GM12875 (cell line): Measurements from ENCODE around the gene MEF2B.

ENCODE experiments used
- H3K4me3 ChIP-seq: one replicate; pipeline ENCODE4 v1.5.1; 2011; ENCODE audit warnings: low read depth, low read length, control low read depth
- TF ChIP-seq, protein P1 (sequence below): IDR thresholded peaks from 2 replicates; pipeline ENCODE4 v1.5.1; 2011; ENCODE audit warnings: low read depth, mild to moderate bottlenecking, control low read depth, inconsistent platforms, low read length, moderate library complexity, borderline replicate concordance; ENCODE audit not compliant: insufficient read depth

Gene MEF2B

GRCh38 chr19:19122902-19123301, 47.2 kb downstream of the MEF2B start:
- TF ChIP-seq, protein P1, sequence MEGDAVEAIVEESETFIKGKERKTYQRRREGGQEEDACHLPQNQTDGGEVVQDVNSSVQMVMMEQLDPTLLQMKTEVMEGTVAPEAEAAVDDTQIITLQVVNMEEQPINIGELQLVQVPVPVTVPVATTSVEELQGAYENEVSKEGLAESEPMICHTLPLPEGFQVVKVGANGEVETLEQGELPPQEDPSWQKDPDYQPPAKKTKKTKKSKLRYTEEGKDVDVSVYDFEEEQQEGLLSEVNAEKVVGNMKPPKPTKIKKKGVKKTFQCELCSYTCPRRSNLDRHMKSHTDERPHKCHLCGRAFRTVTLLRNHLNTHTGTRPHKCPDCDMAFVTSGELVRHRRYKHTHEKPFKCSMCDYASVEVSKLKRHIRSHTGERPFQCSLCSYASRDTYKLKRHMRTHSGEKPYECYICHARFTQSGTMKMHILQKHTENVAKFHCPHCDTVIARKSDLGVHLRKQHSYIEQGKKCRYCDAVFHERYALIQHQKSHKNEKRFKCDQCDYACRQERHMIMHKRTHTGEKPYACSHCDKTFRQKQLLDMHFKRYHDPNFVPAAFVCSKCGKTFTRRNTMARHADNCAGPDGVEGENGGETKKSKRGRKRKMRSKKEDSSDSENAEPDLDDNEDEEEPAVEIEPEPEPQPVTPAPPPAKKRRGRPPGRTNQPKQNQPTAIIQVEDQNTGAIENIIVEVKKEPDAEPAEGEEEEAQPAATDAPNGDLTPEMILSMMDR, result no peak
- no peak overlapping the region for H3K4me3 ChIP-seq

DNA sequence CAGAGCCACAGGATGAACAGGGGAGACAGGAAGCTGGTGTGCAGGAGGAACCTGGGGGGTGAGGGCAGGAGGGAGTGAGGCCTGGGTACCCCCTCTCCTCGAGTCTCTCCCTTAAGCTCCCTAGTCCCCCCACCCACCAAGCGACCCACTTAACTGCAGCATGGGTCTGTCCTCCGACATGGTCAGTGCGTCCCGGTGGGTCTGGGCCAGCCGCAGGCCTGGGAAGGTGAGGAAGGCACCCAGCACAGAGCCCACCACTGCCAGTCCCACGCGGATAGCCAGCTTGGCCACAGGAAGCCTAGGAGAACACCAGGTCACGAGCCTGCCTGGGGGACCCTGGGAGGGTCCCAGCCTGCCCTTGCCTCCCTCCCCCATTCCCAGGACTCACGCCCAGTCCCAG, 48.7 kb downstream of the MEF2B start:
- TF ChIP-seq, protein P1, result no peak
- no peak overlapping the region for H3K4me3 ChIP-seq

- TF ChIP-seq, protein P1, result no peak
- no peak overlapping the region for H3K4me3 ChIP-seq
These were observed 49.5 kb downstream of the MEF2B start for GRCh38 chr19:19120308-19121231.

DNA sequence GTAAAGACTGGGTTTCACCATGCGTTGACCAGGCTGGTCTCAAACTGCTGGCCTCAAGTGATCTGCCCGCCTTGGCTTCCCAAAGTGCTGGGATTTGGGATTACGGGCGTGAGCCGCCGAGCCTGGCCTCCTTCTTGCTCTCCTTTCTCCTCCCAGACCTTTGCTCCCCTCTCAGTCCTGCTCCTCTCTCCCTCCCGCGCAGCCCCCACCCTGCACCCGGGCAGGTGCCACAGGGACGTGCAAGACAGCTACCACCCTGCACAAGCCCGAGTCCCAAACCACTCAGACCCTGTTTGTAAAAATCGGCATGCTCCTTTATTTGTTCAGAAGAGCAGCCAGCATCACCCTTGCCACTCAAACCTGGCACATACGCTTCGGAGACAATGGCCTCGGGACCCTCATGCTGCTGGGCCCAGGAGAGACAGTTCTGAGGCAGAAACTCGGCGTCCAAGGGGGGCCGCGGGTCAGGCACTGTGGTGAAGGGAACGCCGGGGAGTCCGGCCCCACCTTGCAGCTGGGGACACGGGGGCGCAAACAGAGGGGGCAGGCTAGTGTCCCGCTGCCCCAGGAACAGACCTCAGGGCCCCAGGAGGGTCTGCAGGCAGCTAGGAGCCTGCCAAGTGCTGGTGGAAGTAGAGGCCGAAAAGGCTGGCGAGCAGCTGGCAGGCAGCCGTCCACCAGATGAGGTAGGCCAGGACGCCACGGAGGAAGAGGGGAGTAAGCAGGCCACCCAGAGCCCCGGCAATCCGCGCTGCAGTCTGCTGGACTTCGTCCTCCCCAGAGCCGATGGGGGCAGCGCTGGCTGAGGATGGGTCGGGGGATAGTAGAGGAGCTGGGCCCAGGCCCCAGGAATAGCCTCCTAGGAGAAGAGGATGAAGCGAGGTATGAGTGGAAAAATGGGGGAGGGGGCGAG, 50.5 kb downstream of the MEF2B start:
- H3K4me3 ChIP-seq, result no peak overlapping the region
- TF ChIP-seq, protein P1, result no peak

GRCh38 chr19:19115954-19116353, 54.1 kb downstream of the MEF2B start:
- TF ChIP-seq, protein P1, result peak; percentile 82
- H3K4me3 ChIP-seq, result no peak overlapping the region

DNA sequence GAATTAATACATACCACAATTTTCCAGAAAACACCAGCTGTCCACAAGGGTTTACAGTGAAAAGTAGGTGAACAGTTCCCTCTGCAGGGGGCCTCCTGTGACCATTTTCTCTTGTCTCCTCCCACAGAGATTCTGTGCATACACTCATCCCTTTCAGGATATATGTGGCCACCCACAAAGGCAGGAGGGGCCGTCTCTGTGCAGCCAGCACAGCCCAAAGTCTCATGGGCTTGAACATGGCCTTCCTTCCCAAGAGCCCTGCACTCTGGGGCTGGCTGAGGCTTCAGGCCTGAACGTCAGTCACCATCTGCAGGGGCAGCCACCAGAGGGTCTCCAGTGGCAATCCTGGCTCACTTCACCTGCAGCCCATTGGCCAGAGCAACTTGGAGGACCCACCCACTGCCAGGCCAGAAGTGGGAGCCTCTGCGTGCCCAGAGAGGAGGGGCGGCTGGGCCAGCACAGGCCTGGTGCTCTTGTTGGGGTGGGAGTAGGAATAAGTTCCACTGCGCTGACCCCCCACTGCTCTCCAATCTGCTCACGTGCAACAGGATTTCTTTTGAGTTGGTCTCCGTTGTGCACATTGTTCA, 56.9 kb downstream of the MEF2B start:
- TF ChIP-seq, protein P1, result no peak

More for the DNA sequence above, 56.9 kb downstream of the MEF2B start:
- H3K4me3 ChIP-seq, result no peak overlapping the region
